K562 (cell line): ENCODE results near the gene SOAT2. TPM values are rescaled to one million over a fixed set of nuclear protein-coding genes. Genes with fewer than 3 reads are reported as not detected.

ENCODE experiments used
- ARID1B ChIP-seq: fragments of 450-650 bp; IDR thresholded peaks from 2 replicates; pipeline ENCODE4 v1.6.1; 2016; ENCODE audit warnings: antibody characterized with exemption, mild to moderate bottlenecking, inconsistent platforms
- ASH1L ChIP-seq: fragments of 450-650 bp; IDR thresholded peaks from 2 replicates; pipeline ENCODE4 v1.6.1; 2018; ENCODE audit warnings: borderline replicate concordance, mild to moderate bottlenecking, low read depth; ENCODE audit not compliant: partially characterized antibody
- BHLHE40 ChIP-seq: IDR thresholded peaks from 2 replicates; pipeline ENCODE4 v1.6.1; 2011; ENCODE audit warnings: low read length, improper control_type of control experiment
- CTBP1 ChIP-seq: fragments of 450-650 bp; IDR thresholded peaks from 2 replicates; pipeline ENCODE4 v1.6.1; 2016; ENCODE audit warnings: borderline replicate concordance
- CXXC5 ChIP-seq: fragments of 250-450 bp; sonication (Bioruptor Pico); IDR thresholded peaks from 2 replicates; pipeline ENCODE4 v1.8.0; 2022; ENCODE audit warnings: inconsistent platforms, mild to moderate bottlenecking, moderate library complexity
- EP400 ChIP-seq: fragments of 450-650 bp; IDR thresholded peaks from 2 replicates; pipeline ENCODE4 v1.6.1; 2017; ENCODE audit warnings: antibody characterized with exemption, mild to moderate bottlenecking, moderate library complexity
- FIP1L1 ChIP-seq: fragments of 200-400 bp; formaldehyde crosslinking; IDR thresholded peaks from 2 replicates; pipeline ENCODE4 v1.6.1; 2018; ENCODE audit warnings: mild to moderate bottlenecking, low read depth, low read length; ENCODE audit not compliant: poor library complexity, severe bottlenecking
- GATA2 ChIP-seq: sonication (generic); formaldehyde crosslinking; IDR thresholded peaks from 2 replicates; pipeline ENCODE4 v1.4.0; 2020; ENCODE audit warnings: mild to moderate bottlenecking, missing genetic modification reagents
- IFI16 ChIP-seq: fragments of 250-450 bp; sonication (Bioruptor Pico); IDR thresholded peaks from 2 replicates; pipeline ENCODE4 v2.1.2; 2022; ENCODE audit warnings: mild to moderate bottlenecking, inconsistent platforms
- MBD1 ChIP-seq: fragments of 250-450 bp; sonication (Bioruptor Pico); IDR thresholded peaks from 2 replicates; pipeline ENCODE4 v1.8.0; 2022; ENCODE audit warnings: inconsistent platforms
- MEF2D ChIP-seq: conservative IDR thresholded peaks from 2 replicates; pipeline ENCODE4 v1.6.1; 2016; ENCODE audit warnings: low read depth, missing genetic modification characterization, missing compliant biosample characterization
- MYC ChIP-seq, 2 experiments: fragments of 250-450 bp in 1 of 2; sonication (Bioruptor Pico) in 1 of 2; IDR thresholded peaks; 2 replicates each; pipeline versions ENCODE4 v1.5.1 to v1.6.1; 2012 to 2021; ENCODE audit warnings: low read depth in 2 of 2, borderline replicate concordance in 1 of 2, improper control_type of control experiment in 1 of 2, low read length in 1 of 2, mild to moderate bottlenecking in 1 of 2, moderate library complexity in 1 of 2
- NCOA6 ChIP-seq: fragments of 450-650 bp; IDR thresholded peaks from 2 replicates; pipeline ENCODE4 v1.6.1; 2017; ENCODE audit warnings: mild to moderate bottlenecking
- NR2C2 ChIP-seq, 2 experiments: fragments of 200-800 bp in 1 of 2; sonication (Bioruptor generic) in 1 of 2; sonication (generic) in 1 of 2; formaldehyde crosslinking in 1 of 2; IDR thresholded peaks; 2 replicates each; pipeline versions ENCODE4 v1.6.1 to v1.8.0; 2016 to 2022; ENCODE audit warnings: mild to moderate bottlenecking in 1 of 2, missing compliant biosample characterization in 1 of 2, missing genetic modification characterization in 1 of 2, missing genetic modification reagents in 1 of 2
- POLR3A ChIP-seq: IDR thresholded peaks from 2 replicates; pipeline ENCODE4 v1.6.1; 2011; ENCODE audit warnings: borderline replicate concordance, mild to moderate bottlenecking, moderate library complexity; ENCODE audit not compliant: insufficient read length, insufficient read depth; ENCODE audit errors: extremely low read depth
- SIN3A ChIP-seq, 2 experiments: fragments of 150-350 bp in 1 of 2; IDR thresholded peaks; 2 replicates each; pipeline ENCODE4 v1.6.1; 2011 to 2016; ENCODE audit warnings: borderline replicate concordance in 2 of 2, low read depth in 2 of 2, low read length in 2 of 2, mild to moderate bottlenecking in 2 of 2, moderate library complexity in 2 of 2; ENCODE audit not compliant: control insufficient read depth in 1 of 2
- SMAD2 ChIP-seq: fragments of 150-350 bp; IDR thresholded peaks from 2 replicates; pipeline ENCODE4 v1.6.1; 2014; ENCODE audit warnings: low read depth, mild to moderate bottlenecking, low read length
- ZBTB1 ChIP-seq: sonication (generic); formaldehyde crosslinking; IDR thresholded peaks from 2 replicates; pipeline ENCODE4 v1.8.1; 2023; ENCODE audit warnings: missing genetic modification reagents, low read depth, mild to moderate bottlenecking, borderline replicate concordance
- ZBTB33 ChIP-seq: sonication (generic); formaldehyde crosslinking; IDR thresholded peaks from 2 replicates; pipeline ENCODE4 v1.8.1; 2023; ENCODE audit warnings: mild to moderate bottlenecking, missing genetic modification reagents
- ZNF133 ChIP-seq: fragments of 250-450 bp; sonication (Bioruptor Pico); IDR thresholded peaks from 2 replicates; pipeline ENCODE4 v1.4.0; 2020; ENCODE audit warnings: mild to moderate bottlenecking
- ZNF134 ChIP-seq: fragments of 250-450 bp; sonication (Bioruptor Pico); conservative IDR thresholded peaks from 2 replicates; pipeline ENCODE4 v1.4.0; 2020
- ZNF316 ChIP-seq: fragments of 450-650 bp; IDR thresholded peaks from 2 replicates; pipeline ENCODE4 v1.6.1; 2016
- ZNF444 ChIP-seq: fragments of 250-450 bp; sonication (Bioruptor Pico); IDR thresholded peaks from 2 replicates; pipeline ENCODE4 v1.4.0; 2020; ENCODE audit warnings: mild to moderate bottlenecking, moderate library complexity
- ZNF561 ChIP-seq: fragments of 450-650 bp; formaldehyde crosslinking; conservative IDR thresholded peaks from 2 replicates; pipeline ENCODE4 v1.4.0; 2020; ENCODE audit warnings: mild to moderate bottlenecking, moderate library complexity
- polyA plus RNA-seq, 8 experiments: library from polyadenylated mRNA; depleted of rRNA in 4 of 8; stranded (reverse) in 5 of 8; unstranded in 3 of 8; fragments of >200 nt; fragmentation: Nextera tagmentation in 2 of 8; fragmentation: Illumina TruSeq in 1 of 8; extraction: Ambion mirVana in 2 of 8; extraction: Trizol in 1 of 8; gene quantifications; 2 replicates each; pipeline versions ENCODE4 v1.2.1 to v1.2.3, GENCODE V29; 2011 to 2014; ENCODE audit warnings: inconsistent platforms in 1 of 8, missing spikeins in 1 of 8
- total RNA-seq, 7 experiments: library from RNA; depleted of rRNA in 6 of 7; stranded (reverse); fragments of >200 nt in 6 of 7; fragmentation: Illumina TruSeq in 2 of 7; extraction: Trizol in 2 of 7; gene quantifications; 2 replicates each; pipeline versions ENCODE4 v1.2.1 to v1.2.3, GENCODE V29; 2011 to 2021; ENCODE audit warnings: low replicate concordance in 1 of 7

The SOAT2 gene
- total and polyA plus RNA-seq, 9 of the 15 experiments (the other 6 are each of a cell fraction or from before 2014, with no cell fraction given): 0.04 TPM; not detected in 8

GRCh38 chr12:53079226-53080117, 23.8 kb upstream of the SOAT2 start, which contains the start of gene SPRYD3 (continued):
- no peak for TF ChIP-seq ZNF561 (CRISPR knock-in tag)
- TF ChIP-seq ZNF316: no peak
- TF ChIP-seq MBD1: no peak
- TF ChIP-seq SMAD2: no peak
- peak in 1 of 2 experiments; percentile 63; a peak in 1 of 4 replicates for TF ChIP-seq SIN3A (IDR thresholded peaks at IDR 0.05; ENCODE audit: borderline replicate concordance in 2 of 2, control insufficient read depth in 1 of 2, low read depth in 2 of 2, low read length in 2 of 2)
- peak; percentile 53 for TF ChIP-seq MYC (IDR thresholded peaks at IDR 0.05; ENCODE audit: low read depth, low read length)
- TF ChIP-seq MYC (CRISPR knock-in tag; IDR thresholded peaks at IDR 0.05; ENCODE audit: borderline replicate concordance, low read depth): no peak
- peak; percentile 71 for TF ChIP-seq CXXC5
- TF ChIP-seq ZNF444 (CRISPR knock-in tag): no peak
- TF ChIP-seq GATA2 (CRISPR knock-in tag): no peak
- no peak for TF ChIP-seq IFI16 (CRISPR knock-in tag)
- no peak for TF ChIP-seq BHLHE40
- peak; percentile 75; the same call in 1 of the 2 replicates for TF ChIP-seq EP400
- TF ChIP-seq ASH1L: peak; percentile 98
- no peak for TF ChIP-seq MEF2D
- TF ChIP-seq ZNF133 (CRISPR knock-in tag): no peak
- TF ChIP-seq ZBTB1 (CRISPR knock-in tag): no peak
- 0 out of 2 replicates have a peak, but pooled peaks have one; percentile 1 for TF ChIP-seq ZBTB33 (CRISPR knock-in tag)
- TF ChIP-seq FIP1L1: peak; percentile 40
- TF ChIP-seq ARID1B: no peak
- no peak for TF ChIP-seq POLR3A
- TF ChIP-seq CTBP1: peak; percentile 87
- TF ChIP-seq NR2C2 (CRISPR knock-in tag; IDR thresholded peaks at IDR 0.05): no peak
- TF ChIP-seq NR2C2 (tag; IDR thresholded peaks at IDR 0.05): peak; percentile 17; the same call in 1 of the 2 replicates
- no peak; the same call in 1 of the 2 replicates for TF ChIP-seq ZNF134 (CRISPR knock-in tag)
- no peak for TF ChIP-seq NCOA6
